ENCODE results near the gene MANF.

MANF gene

DNA sequence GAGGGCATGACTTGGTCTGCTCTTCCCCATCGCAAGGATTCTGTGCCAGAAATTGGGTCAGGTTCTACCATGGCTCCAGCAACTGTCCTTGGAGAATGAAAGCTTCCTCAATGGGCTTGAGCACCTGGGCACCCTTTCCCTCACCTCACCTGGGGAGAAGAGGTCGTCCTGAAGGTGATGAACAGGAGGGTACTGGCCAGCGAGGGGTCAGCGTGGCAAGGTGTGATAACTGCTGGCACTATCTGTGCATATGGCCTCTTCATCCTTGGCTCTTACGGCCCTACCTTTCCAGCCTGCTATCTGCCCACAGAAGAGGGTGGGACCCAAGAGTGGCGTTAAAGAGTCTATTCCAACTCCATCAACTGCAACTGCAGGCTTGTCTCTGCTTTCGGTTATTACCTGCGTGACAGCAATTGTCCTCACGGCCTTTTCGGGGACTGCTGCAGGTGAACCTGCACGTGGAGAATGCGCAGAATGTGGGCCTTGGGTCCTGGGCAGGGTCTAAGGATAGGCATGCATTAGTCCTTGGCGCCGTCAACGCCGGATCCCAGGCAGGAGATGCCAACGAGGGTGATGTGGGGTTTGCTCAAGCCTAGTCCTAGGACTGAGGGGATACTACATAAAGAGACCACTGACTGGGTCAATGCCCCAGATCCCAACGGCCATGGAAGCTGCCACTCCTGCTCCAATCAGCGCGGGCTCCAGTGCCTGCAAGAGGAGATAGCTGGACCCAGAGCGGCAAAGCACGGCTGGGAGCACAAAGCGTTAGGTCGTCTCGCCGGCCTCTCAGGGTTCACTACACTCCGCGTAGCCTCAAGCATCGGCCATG lies 5.4 kb downstream of the MANF start:
- DNase-seq = no peak

DNA sequence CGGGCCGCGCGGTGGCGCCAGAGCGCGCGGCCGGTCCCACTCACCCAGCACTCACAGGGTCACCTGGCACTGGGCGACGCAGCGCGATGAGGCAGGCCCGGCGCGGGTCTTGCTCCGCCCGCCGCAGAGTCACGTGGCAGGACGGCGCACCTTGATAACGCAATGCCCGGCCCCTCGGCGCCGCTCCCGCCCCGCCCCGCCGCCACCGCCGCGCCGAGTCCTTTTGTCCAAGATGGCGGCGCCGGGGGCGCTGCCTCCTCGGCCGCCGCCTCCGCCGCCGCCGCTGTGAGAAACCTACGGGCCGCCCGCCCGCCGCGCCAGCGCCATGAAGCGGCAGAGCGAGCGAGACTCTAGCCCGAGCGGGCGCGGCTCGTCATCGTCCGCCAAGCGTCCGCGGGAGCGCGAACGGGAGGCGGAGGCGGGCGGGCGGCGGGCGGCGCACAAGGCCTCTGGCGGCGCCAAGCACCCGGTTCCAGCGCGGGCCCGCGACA lies 6.0 kb downstream of the MANF start, which contains the start of gene RBM15B:
RBM15B (plus strand) TSS at position 211 of the 491 bp plus-strand sequence; CDS start at position 326, 115 bp downstream.
- peak; percentile 93 for DNase-seq

DNA sequence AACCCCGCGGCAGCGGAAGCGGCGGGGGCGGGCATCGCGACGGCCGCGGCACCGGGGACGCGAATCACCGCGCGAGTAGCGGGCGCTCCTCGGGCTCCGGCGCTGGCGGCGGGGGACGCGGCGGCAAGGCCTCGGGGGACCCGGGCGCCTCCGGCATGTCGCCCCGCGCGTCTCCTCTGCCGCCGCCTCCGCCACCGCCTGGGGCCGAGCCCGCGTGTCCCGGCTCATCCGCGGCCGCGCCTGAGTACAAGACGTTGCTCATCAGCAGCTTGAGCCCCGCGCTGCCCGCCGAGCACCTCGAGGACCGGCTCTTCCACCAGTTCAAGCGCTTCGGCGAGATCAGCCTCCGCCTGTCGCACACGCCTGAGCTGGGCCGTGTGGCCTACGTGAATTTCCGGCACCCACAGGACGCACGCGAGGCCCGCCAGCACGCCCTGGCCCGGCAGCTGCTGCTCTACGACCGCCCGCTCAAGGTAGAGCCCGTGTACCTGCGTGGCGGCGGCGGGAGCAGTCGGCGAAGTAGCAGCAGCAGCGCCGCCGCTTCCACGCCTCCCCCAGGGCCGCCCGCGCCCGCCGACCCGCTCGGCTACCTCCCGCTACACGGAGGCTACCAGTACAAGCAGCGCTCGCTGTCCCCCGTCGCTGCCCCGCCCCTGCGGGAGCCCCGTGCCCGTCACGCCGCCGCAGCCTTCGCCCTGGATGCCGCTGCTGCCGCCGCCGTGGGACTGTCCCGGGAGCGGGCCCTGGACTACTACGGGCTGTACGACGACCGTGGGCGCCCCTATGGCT lies 6.7 kb downstream of the MANF start:
- no peak for DNase-seq

DNA sequence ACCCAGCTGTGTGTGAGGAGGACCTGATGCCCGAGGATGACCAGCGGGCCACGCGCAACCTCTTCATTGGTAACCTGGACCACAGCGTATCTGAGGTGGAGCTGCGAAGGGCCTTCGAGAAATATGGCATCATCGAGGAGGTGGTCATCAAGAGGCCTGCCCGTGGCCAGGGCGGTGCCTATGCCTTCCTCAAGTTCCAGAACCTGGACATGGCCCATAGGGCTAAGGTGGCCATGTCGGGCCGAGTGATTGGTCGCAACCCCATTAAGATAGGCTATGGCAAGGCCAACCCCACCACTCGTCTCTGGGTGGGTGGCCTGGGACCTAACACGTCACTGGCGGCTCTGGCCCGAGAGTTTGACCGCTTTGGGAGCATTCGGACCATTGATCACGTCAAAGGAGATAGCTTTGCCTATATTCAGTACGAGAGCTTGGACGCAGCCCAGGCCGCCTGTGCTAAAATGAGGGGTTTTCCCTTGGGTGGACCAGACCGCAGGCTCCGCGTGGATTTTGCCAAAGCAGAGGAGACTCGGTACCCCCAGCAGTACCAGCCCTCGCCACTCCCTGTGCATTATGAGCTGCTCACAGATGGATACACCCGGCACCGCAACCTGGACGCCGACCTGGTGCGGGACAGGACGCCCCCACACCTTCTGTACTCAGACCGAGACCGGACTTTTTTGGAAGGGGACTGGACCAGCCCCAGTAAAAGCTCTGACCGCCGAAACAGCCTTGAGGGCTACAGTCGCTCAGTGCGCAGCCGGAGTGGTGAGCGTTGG lies 7.5 kb downstream of the MANF start:
- no peak for DNase-seq

DNA sequence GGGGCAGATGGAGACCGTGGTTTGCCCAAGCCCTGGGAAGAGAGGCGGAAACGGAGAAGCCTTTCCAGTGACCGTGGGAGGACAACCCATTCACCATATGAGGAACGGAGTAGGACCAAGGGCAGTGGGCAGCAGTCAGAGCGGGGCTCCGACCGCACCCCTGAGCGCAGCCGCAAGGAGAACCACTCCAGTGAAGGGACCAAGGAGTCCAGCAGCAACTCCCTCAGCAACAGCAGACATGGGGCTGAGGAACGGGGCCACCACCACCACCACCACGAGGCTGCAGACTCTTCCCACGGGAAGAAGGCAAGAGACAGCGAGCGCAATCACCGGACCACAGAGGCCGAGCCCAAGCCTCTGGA lies 8.0 kb downstream of the MANF start:
- DNase-seq = no peak

DNA sequence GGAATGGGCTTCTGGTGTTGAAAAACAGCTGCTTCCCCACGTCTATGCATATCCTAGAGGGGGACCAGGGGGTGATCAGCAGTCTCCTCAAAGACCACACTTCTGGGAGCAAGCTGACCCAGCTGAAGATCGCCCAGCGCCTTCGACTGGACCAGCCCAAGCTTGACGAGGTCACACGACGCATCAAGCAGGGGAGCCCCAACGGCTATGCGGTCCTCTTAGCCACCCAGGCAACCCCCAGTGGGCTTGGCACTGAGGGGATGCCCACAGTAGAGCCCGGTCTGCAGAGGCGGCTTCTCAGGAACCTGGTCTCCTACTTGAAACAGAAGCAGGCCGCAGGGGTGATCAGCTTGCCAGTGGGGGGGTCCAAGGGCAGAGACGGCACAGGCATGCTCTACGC lies 8.5 kb downstream of the MANF start:
- no peak for DNase-seq

DNA sequence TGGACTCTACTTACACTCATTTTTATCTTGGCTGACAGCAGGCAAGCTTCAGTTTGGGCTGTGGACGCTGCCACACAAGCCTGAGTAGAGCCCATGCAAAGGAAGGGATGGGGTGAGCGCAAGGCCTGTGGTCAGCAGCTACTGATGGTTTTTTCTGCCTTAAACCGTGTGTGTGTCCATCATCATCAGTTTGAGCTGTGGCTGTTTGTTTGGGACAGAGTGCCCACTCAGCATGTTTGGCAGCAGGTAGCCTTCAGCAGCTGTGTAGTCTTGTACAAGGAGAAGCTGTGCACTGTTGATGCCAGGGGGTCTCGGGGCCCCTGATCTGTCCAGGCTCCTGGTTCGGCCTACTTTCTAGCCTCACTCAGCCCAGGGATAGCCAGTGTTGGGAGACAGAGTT lies 9.4 kb downstream of the MANF start:
- no peak for DNase-seq

DNA sequence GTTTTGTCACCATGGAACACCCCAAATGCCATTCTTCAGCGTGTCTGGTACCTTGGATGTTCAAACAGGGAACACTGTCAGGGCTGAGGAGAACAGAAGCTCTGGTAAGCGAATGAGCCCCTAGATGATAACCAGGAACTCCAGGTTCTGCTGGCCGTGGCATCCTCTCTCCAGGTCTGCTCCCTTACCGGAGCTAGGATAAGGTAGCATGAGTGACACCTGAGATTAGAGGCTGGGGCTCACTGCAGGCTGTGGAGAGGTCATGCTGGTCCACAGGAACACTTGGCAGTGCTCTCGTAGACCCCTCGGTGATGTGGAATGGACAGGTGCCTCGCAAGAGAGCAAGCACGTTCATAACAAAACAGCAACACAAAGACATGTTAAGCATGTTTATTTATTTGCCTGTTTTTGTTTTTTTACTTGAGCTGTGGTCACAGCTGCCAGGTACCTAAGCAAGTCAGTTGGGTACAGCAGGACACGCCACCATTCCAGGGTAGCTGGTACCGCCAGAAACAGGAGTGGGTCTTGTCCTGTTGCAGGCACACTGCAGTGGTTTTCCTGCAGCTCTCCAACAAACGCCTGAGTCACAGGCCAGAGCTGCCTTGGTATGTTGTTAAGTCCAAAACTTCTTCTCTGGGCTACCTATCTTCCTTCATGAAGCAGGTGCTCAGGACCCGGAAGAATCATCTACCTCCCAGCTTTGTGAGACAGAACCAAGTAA lies 10.6 kb downstream of the MANF start:
- DNase-seq = no peak

DNA sequence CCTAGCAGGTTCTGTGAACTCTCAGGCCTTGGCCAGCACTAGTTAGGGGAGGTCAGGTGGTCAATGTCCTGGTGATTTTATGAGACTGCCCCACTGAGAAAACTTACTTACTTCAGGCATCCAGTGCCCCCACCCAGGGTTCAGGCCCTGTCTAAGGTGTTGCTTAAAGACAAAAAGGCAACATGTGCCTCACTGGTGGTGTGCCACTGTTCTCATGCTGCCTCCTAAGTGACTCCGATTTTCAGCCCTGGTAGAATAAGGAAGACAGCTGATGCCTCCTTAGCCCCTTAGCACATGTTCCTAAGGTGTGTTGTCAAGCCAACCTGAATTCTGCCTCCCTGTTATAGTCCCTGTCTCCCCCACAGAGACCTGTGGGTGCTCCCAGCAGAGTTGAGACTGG lies 11.3 kb downstream of the MANF start:
- DNase-seq = no peak

DNA sequence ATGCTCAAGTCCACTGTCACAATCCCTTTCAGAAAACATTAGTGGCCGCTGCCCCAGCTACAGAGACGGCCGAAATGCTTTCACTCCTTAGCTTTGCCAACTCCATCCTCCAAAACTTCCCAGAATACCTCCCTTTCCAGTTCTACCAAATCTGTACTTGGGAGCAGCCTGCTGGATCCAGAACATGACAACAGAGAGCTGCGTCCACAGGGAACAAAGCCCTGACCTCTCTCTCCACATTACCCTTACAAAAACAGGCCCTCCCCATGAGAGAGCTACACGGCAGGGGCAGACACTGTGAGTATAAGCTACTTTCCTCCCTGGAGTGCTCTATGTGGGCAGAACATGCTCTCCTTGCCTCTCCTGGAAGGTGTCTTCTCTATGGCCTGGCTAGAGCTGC lies 12.3 kb downstream of the MANF start:
- no peak for DNase-seq

DNA sequence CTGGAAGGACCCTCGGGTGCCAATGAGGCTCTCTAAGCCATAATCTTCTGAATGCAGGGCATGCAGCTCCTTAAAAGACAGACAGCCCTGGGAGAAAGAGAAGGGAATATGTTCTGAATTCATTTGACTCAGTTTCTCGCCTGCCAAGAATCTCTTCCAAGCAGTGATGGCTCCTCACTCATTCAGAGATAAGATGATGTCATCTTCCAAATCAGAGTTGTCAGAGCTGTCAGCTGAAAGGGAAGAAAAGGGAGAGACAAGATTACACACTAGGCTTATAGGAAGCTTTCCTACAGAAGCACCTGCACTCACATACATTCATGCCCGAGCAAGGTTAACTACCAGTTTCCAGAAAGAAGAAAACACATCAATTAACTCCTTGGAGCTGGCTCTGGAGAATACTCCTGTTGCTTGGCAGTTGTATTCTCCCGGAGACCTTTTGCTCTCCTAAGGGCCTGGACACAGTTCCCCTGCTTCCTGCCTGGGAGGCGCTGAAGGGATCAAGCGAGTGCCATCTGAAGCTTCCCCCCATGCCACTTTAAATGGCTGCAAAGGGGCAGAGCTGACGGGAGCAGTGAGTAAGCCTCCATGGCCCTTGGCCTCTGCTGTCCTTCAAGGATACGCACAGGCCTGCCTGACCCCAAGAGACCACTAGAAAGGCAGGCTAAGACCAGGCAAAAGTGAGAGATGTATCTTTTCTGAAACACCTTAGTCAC lies 13.7 kb downstream of the MANF start:
- no peak for DNase-seq

DNA sequence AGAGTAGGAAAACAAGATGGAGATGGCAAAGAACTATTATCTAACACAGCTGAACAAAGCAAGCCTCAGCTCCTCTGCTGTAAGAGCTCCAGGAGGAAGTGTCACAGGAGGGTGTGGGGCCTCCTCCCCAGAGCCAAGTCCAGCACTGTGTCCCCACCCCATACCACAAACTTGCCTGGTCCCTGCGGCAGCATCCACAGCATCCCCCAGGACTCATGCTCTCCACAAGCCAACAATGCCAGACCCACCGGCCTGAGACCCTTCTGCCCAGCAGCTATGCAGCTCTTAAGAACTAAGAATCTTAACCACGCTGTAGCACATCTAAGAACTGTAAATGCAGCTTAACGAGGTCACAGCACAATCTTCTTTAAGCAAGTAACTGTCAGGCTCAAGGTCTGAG lies 15.1 kb downstream of the MANF start:
- DNase-seq = no peak

DNA sequence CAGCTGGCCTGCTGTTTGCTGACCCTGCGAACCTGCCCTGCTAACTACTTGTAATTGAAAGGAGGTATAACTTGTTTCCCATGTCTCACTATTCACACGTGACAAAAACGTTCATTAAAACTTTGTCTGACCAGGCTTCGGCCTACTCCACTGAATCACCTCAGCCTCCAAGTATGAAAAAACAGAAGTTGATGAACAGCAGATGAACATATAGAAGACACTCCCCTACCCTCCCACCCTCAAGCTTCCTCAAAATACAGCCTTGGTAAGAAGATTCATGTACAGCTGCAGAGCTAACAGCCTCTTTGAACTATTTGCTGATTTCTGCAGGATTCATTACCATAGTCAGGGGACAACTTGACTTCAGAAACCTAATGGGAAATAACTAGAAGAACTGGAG lies 16.6 kb downstream of the MANF start:
- DNase-seq = no peak

DNA sequence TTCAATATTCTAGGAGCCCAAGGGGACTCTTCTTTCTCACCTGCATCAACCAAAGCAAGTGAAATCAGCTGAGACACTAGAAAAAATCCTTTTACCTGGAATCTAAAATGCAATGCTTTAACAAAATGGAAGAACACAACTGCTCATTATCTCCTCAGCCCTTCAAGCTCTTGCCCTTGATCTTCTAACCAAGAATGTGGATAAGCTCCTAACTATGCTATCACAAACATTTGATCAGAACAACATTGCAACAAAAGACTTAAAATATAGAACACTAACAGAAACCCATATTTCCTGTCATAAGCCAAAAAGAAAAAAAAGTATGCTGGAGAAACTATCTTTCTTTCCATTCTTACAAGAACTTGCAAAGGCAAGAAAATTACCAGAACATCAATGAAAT lies 18.6 kb downstream of the MANF start:
- no peak for DNase-seq

DNA sequence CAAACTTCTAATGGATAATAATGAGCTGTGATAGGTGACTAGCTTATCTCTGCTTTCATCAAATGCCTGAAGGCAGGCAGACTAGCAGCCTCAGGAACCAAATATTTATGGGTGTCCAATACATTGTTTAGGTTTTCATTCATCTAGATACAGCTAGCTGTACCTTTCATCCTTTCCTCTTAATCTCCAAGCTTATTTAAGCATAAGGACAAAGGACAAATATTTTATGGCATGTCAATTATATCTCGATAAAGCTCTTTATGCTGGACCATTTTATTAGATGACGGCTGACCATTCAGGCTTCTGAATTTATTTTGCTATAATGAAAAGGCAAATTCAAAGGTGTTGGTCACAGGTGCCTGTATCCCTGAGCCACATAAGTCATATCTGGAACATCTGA lies 22.9 kb downstream of the MANF start:
- DNase-seq = no peak

DNA sequence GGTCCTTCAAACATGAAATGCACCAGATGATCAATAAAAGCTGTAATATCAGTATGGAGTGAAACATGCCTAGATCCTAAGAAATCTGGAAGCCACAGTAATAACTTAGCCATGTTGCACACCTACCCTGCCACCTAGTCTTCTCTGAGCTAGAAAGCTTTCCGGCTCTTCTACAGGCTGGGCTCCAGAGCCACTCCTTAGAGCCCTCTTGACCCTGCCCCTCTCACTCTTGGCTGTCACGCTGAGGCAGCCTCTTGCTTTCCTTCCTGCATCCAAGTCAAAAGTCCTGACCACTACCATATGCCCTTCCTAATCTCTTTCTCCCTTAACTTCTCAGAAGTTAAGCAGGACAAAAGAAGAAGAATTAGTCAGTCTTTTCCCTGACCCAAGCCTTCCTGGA lies 23.7 kb downstream of the MANF start:
- no peak for DNase-seq

DNA sequence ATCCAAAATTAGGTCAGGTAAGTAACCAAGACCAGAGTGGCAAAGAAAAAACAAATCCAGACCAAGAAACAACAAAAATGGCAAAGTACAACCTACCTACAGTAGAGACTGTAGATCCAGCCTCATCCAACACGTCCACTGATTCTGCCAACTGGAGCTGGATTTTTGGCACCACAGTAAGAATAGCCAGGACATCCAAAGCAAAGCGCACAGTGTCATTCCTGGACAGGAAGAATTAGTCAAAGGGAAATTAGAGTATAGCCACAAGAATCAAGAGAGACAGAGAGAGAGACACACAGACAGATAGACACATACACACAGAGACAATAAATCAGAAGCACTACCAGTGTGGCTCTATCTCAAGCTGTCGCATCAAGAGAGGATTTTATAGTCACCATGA lies 37.1 kb downstream of the MANF start:
- no peak for DNase-seq

DNA sequence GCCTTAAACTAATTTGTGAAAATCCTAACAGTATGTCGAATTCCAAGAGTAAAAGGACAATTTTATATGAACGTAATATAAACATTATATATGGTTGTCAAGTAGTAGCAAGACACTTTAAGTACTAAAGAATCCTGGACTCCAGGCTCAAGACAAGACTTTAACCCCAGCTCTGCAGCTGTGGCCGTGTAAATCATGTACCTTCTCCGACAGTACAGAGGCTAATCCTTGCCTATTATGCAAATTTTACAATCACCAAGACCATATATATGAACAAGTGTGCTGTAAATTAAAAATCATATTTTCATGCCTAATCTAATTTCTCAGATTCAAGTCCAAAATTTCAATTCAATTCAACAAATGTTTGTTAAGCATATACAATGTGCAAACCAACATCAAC lies 41.8 kb downstream of the MANF start:
- DNase-seq = no peak

DNA sequence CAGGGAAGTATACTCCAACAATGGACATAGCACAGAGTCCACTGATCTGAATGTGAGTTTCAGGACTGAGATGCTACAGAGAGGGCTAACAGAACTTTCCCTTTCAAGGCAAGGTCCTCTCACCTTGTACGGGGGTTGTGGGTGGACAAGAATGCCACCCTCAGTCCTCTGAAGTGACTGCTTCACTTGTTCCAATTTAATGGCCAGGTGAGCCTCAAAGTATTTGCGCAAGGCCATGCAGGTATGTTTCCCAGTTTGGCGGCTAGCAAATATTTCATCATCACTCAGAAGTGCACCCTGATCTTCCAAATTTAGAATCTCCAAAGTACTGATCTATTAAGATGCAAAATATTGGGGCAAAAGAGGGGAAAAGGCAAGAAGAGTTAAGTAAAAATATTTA lies 44.0 kb downstream of the MANF start:
- no peak for DNase-seq

DNA sequence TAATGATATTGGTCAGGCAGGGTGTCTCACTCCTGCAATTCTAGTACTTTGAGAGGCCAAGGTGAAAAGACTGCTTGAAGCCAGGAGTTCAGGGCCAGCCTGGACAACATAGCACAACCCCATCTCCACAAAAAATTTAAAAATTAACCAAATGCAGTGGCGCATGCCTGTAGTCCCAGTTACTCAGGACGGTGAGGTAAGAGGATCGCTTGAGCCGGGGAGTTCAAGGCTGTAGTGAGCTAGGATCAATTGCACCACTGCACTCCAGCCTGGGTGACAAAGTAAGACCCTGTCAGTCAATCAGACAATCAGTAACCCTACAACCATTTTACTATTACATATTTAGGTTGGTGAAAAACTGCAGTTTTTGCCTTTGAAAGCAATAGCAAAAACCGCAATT lies 49.0 kb downstream of the MANF start:
- no peak for DNase-seq

DNA sequence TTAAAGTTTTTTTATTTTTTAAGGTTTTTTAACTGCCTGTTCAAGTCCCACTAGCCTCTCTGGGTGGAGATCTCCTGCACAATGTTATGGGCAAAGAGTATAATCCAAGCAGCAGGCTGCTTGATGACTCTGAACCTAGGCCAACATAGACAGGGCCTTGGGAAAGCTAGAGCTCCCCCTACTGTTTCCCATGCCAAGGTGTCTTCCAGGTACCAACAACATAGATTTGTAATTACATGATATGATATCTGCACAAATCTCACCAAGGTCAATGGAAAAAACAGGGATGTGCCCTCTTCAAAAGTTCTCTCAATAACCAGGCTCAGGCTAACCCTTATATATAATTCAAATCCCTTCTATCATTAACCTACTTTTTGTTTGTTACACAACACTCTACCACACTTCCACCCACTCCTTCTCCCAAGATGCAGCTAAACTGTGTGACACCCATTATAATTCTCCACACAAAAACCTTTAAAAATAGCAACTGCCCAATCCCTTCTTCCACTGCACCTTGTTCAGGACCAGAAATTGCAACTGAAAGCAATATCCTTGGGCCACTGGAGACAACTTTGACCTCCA lies 49.7 kb downstream of the MANF start:
- peak; percentile 3 for DNase-seq
